ENCODE results near the gene PPARG. TPM values are rescaled to one million over a fixed set of nuclear protein-coding genes. Genes with fewer than 3 reads are reported as not detected.

The PPARG gene
- total RNA-seq, 4 donors from 2014 or later: 26.4 to 46.4 (median 37.4) TPM

GRCh38 chr3:12415014-12415680, 126.3 kb downstream of the PPARG start:
- TF ChIP-seq CTCF (IDR thresholded peaks at IDR 0.05) (no peak), POLR2A (IDR thresholded peaks at IDR 0.05) (no peak)
- H3K27me3 ChIP-seq: no peaks in the 10 kb centered on the region

GRCh38 chr3:12416731-12417130, 127.9 kb downstream of the PPARG start:
- Histone ChIP-seq H3K36me3 (no peaks in the 10 kb centered on the region), H3K9me3 (no peaks in the 10 kb centered on the region), H3K27ac (no peak overlapping the region), H3K4me3 (no peak overlapping the region), H3K27me3 (no peaks in the 10 kb centered on the region), H3K4me1 (peaks cover 0 to 7% (median 0%) of the 10 kb centered on the region in 4 donors)
- no peak for DNase-seq
- no peak for TF ChIP-seq CTCF (IDR thresholded peaks at IDR 0.05)
- no peak for TF ChIP-seq POLR2A (IDR thresholded peaks at IDR 0.05)

More at GRCh38 chr3:12415014-12415680, 126.3 kb downstream of the PPARG start:
- no peak overlapping the region for H3K27ac ChIP-seq
- H3K9me3 ChIP-seq: no peaks in the 10 kb centered on the region
- H3K36me3 ChIP-seq: no peaks in the 10 kb centered on the region
- no peak overlapping the region for H3K4me3 ChIP-seq
- peaks cover 0 to 4% (median 0%) of the 10 kb centered on the region in 4 donors for H3K4me1 ChIP-seq
- DNase-seq: no peak

DNA sequence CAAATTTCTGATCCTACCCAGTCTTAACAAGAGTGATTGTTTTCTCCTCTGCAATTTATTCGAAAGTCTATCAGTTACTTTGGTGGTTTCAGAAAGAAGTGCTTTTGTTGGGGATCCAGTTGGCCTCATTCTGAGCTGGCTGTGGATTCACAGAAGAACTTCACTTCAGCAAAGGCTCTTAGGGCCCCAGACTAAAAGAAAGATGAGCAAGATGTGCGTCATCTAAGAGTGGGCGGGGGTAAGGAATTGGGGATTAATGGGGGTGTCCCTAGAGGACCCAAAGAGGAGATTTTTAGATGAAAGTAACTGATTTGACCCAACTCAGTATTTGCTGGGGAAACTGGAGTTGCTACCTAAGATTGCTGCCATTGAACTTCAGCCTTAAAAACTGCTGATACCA, 131.5 kb downstream of the PPARG start:
- Histone ChIP-seq H3K9me3 (no peaks in the 10 kb centered on the region), H3K27me3 (no peaks in the 10 kb centered on the region), H3K27ac (peak overlapping the region in 2 of 4 donors; percentile 16 to 27), H3K4me1 (peaks cover 0 to 7% (median 0%) of the 10 kb centered on the region in 4 donors), H3K4me3 (no peak overlapping the region), H3K36me3 (no peaks in the 10 kb centered on the region)
- TF ChIP-seq POLR2A (IDR thresholded peaks at IDR 0.05) (no peak), CTCF (IDR thresholded peaks at IDR 0.05) (no peak)
- DNase-seq: no peak

- no peaks in the 10 kb centered on the region for H3K36me3 ChIP-seq
- DNase-seq: peak in 1 of 3 donors; percentile 59
Observed at GRCh38 chr3:12421132-12421531, 132.3 kb downstream of the PPARG start.

GRCh38 chr3:12423131-12423530, 134.3 kb downstream of the PPARG start:
- H3K27ac ChIP-seq: no peak overlapping the region
- no peaks in the 10 kb centered on the region for H3K9me3 ChIP-seq
- DNase-seq: no peak
- H3K4me3 ChIP-seq: no peak overlapping the region
- H3K4me1 ChIP-seq: peaks cover 0 to 7% (median 0%) of the 10 kb centered on the region in 4 donors
- TF ChIP-seq CTCF (IDR thresholded peaks at IDR 0.05): no peak
- TF ChIP-seq POLR2A (IDR thresholded peaks at IDR 0.05): no peak
- H3K36me3 ChIP-seq: no peaks in the 10 kb centered on the region
- H3K27me3 ChIP-seq: no peaks in the 10 kb centered on the region

More at GRCh38 chr3:12421132-12421531, 132.3 kb downstream of the PPARG start:
- Histone ChIP-seq H3K9me3 (no peaks in the 10 kb centered on the region), H3K4me1 (peaks cover 0 to 7% (median 0%) of the 10 kb centered on the region in 4 donors), H3K27ac (peak overlapping the region in 2 of 4 donors; percentile 16 to 27), H3K4me3 (no peak overlapping the region), H3K27me3 (no peaks in the 10 kb centered on the region)
- no peak for TF ChIP-seq POLR2A (IDR thresholded peaks at IDR 0.05)
- TF ChIP-seq CTCF (IDR thresholded peaks at IDR 0.05): no peak

All from Peyer's patch (tissue), 4 donors.